Measurements from ENCODE around the gene KIF2A.

The KIF2A gene

DNA sequence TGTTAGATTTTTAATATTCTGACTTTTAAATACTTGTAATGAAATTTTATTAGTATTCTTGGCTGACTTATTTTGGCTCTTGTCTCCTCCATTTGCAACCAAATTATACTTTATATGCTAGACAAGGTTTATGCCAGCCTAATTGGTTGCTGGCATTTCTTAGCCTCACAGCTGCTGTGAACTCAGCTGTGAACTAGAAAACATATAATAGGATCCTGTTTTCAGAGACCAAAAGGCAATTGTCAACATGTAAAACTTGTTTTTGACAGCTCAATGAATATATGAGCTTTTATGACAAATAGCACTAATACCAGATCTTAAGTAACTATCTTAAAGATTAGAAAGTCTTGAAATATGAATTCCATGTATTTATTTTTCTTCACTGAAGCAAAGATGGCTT, 25.9 kb downstream of the KIF2A start:
- H3K36me3 ChIP-seq (ENCODE audit: insufficient read depth, low read length) = peaks cover 8% of the 10 kb centered on the region
- no peaks in the 10 kb centered on the region for H3K9me3 ChIP-seq (replicated peaks; ENCODE audit: low read length)
- no peaks in the 10 kb centered on the region for H3K27me3 ChIP-seq (ENCODE audit: control insufficient read depth, insufficient read depth, low read length)
- no peak overlapping the region for H3K4me2 ChIP-seq (ENCODE audit: low read length)
- no peak overlapping the region for H3K4me3 ChIP-seq (ENCODE audit: low read length)
- H3K9ac ChIP-seq (ENCODE audit: low read depth, low read length) = no peak overlapping the region
- H3K4me1 ChIP-seq (ENCODE audit: control insufficient read depth, insufficient read depth, low read length) = peaks cover 7% of the 10 kb centered on the region

DNA sequence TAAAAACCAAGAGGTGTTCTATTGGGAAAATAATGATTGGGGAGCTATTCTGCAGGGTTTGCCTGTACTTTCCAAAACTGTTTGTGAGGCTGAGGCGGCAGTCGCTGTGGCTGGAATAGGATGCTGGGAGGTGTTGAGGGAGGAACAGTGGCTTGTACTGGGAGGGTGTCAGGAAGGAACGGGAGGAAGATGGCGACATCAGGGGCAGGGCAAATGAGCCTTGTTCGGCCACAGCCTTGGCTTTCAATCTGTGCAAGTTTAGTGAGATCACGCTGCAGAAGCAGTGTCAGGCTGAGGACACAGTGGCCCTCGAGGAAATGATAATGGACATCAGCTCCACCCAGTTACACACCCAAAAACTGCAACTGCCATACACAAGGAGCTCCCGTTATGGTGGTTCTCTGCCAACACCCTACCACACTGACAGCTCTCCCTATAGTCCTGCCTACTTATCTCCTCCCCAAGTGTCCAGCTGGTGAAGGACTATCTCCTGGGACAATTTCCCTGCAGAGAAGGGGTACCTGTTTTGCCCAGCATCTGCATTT, 27.3 kb downstream of the KIF2A start:
- H3K9ac ChIP-seq (ENCODE audit: low read depth, low read length) = no peak overlapping the region
- H3K36me3 ChIP-seq (ENCODE audit: insufficient read depth, low read length) = peaks cover 8% of the 10 kb centered on the region
- no peak overlapping the region for H3K4me3 ChIP-seq (ENCODE audit: low read length)
- peaks cover 7% of the 10 kb centered on the region for H3K4me1 ChIP-seq (ENCODE audit: control insufficient read depth, insufficient read depth, low read length)
- H3K4me2 ChIP-seq (ENCODE audit: low read length) = no peak overlapping the region
- no peaks in the 10 kb centered on the region for H3K9me3 ChIP-seq (replicated peaks; ENCODE audit: low read length)
- no peaks in the 10 kb centered on the region for H3K27me3 ChIP-seq (ENCODE audit: control insufficient read depth, insufficient read depth, low read length)

DNA sequence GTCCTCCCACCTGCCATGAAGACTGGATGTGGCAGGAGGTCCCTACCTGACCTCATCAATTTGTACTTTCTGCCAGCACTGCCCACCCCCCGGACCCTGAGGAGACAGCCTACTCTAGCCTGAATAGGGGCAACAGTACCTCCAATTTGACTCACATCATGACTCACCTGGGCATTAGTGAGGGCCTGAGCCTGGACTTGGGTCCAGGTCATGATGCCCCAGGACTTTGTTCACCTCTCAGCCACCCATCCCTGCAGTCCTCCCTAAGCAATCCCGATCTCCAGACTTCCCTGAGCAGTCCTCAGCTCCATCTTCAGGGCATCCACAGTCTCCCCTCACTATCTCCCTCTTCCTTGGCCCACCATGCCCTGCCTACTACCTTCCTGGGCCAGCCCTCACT, 28.1 kb downstream of the KIF2A start:
- Histone ChIP-seq H3K4me3 (ENCODE audit: low read length) (no peak overlapping the region), H3K4me1 (ENCODE audit: control insufficient read depth, insufficient read depth, low read length) (peaks cover 7% of the 10 kb centered on the region), H3K27me3 (ENCODE audit: control insufficient read depth, insufficient read depth, low read length) (no peaks in the 10 kb centered on the region)

DNA sequence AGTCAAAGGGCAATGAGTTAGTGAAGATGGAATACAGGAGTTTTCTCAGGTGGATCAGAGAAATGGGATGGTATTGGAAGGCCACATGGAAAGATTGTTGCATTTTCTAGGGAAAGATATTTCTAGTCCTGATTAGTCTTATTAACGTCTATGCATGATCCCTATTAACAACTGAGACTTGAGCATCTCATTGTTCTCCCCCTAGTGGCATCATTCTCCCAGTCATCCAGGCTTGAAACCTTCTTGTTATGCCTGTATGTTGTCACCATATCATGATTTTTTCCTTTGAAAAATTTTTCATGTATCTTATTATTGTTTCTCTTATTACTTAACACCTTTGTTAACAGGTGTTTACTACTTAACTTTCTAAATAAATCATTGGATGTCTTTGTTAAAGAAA, 34.4 kb downstream of the KIF2A start:
- no peak overlapping the region for H3K4me3 ChIP-seq (ENCODE audit: low read length)
- H3K9ac ChIP-seq (ENCODE audit: low read depth, low read length) = no peak overlapping the region
- H3K4me1 ChIP-seq (ENCODE audit: control insufficient read depth, insufficient read depth, low read length) = peaks cover 3% of the 10 kb centered on the region
- H3K36me3 ChIP-seq (ENCODE audit: insufficient read depth, low read length) = no peaks in the 10 kb centered on the region
- H3K9me3 ChIP-seq (replicated peaks; ENCODE audit: low read length) = no peaks in the 10 kb centered on the region
- H3K4me2 ChIP-seq (ENCODE audit: low read length) = no peak overlapping the region
- no peaks in the 10 kb centered on the region for H3K27me3 ChIP-seq (ENCODE audit: control insufficient read depth, insufficient read depth, low read length)

More for the DNA sequence above, 28.1 kb downstream of the KIF2A start:
- no peaks in the 10 kb centered on the region for H3K9me3 ChIP-seq (replicated peaks; ENCODE audit: low read length)
- peaks cover 8% of the 10 kb centered on the region for H3K36me3 ChIP-seq (ENCODE audit: insufficient read depth, low read length)
- H3K4me2 ChIP-seq (ENCODE audit: low read length) = no peak overlapping the region
- H3K9ac ChIP-seq (ENCODE audit: low read depth, low read length) = no peak overlapping the region

DNA sequence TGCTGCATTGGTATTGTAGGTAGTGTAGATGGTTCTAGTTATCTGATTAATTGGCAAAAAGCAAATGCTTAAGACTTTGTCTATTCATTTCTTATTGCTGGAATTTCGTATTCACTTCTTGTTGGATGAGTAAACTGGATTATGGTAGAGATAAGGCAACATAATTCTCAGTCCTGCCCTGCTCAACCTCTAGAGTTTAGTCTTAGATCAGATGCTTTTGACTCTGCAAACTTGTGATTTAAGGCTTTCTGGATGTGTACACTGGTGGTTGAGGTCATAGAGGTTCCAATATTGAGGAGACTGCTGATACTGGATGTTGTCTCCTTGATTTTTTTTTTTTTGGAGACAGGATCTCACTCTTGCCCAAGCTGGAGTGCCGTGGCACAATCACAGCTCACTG, 35.0 kb downstream of the KIF2A start:
- Histone ChIP-seq H3K4me3 (ENCODE audit: low read length) (no peak overlapping the region), H3K36me3 (ENCODE audit: insufficient read depth, low read length) (no peaks in the 10 kb centered on the region), H3K4me1 (ENCODE audit: control insufficient read depth, insufficient read depth, low read length) (peaks cover 3% of the 10 kb centered on the region), H3K9ac (ENCODE audit: low read depth, low read length) (no peak overlapping the region), H3K27me3 (ENCODE audit: control insufficient read depth, insufficient read depth, low read length) (no peaks in the 10 kb centered on the region), H3K9me3 (replicated peaks; ENCODE audit: low read length) (no peaks in the 10 kb centered on the region), H3K4me2 (ENCODE audit: low read length) (no peak overlapping the region)

DNA sequence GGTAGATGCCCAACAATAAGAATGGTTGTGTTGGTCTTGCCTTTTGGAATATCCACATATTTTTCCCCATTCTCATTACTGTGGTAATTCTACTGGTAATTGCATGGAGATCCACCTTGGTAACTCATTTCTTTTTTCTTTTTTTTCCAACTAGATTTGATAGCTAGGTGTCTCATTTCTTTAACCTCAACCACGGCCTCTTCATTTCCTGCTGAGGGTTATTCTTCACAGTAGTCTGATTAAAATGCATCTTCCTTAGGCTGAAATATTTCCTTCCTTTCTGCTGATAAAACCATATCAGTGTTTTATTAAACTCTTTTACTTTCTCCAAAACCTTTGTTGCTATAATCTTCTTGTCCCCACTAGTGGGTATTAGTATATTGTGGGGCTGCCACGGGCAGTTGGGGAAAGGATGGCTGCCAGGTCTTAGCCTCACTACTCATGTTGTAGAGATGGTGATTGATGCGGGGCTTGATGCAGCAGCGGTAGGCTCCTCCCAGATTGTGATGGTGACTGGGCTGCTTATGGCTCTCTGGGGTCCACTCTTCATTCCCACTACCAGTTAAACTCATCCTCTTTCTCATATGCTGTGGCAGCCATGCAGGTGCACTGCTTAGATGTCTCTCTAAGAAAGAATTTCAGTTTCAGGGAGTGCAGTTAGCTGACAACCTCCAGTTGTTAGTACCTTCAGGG, 35.9 kb downstream of the KIF2A start:
- H3K4me1 ChIP-seq (ENCODE audit: control insufficient read depth, insufficient read depth, low read length) = peaks cover 3% of the 10 kb centered on the region
- H3K36me3 ChIP-seq (ENCODE audit: insufficient read depth, low read length) = no peaks in the 10 kb centered on the region
- no peak overlapping the region for H3K4me3 ChIP-seq (ENCODE audit: low read length)
- no peaks in the 10 kb centered on the region for H3K27me3 ChIP-seq (ENCODE audit: control insufficient read depth, insufficient read depth, low read length)
- no peaks in the 10 kb centered on the region for H3K9me3 ChIP-seq (replicated peaks; ENCODE audit: low read length)
- no peak overlapping the region for H3K9ac ChIP-seq (ENCODE audit: low read depth, low read length)
- H3K4me2 ChIP-seq (ENCODE audit: low read length) = no peak overlapping the region

DNA sequence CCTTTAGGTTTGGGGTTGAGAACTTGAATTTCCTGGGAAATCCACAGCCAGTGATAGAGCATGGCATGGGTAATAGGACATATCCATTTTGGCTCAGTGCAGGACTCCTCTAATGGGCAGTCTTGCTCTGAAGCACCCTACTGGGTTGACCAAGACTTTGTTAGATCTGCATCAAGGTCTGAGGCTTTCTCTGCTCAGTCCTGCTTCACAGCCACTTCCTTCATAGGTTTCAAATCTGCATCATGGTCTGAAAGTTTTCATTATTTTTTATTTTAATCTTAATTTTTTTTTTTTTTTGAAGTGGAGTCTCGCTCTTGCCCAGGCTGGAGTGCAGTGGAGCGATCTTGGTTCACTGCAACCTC, 36.5 kb downstream of the KIF2A start:
- Histone ChIP-seq H3K4me3 (ENCODE audit: low read length) (no peak overlapping the region), H3K9me3 (replicated peaks; ENCODE audit: low read length) (no peaks in the 10 kb centered on the region), H3K9ac (ENCODE audit: low read depth, low read length) (no peak overlapping the region), H3K4me2 (ENCODE audit: low read length) (no peak overlapping the region), H3K36me3 (ENCODE audit: insufficient read depth, low read length) (no peaks in the 10 kb centered on the region), H3K4me1 (ENCODE audit: control insufficient read depth, insufficient read depth, low read length) (peaks cover 3% of the 10 kb centered on the region), H3K27me3 (ENCODE audit: control insufficient read depth, insufficient read depth, low read length) (no peaks in the 10 kb centered on the region)

DNA sequence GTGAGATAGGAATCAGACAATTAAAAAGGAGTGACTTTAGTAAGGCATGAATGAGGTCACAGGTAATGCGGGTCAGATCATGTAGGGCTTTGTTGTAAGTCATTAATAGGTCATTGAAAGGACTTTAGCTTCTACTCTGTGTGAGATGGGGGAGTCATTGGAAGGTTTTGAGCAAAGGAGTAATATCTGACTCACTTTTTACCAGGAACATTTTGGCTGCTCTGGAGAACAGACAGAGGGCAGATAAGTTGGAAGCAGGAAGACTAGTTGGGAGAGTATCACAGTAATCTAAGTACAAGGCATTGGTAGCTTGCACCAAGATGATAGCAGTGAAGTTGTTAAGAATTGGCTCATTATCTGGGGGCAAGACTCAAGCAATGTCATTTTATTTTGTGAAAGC, 37.4 kb downstream of the KIF2A start:
- no peak overlapping the region for H3K4me2 ChIP-seq (ENCODE audit: low read length)
- H3K9ac ChIP-seq (ENCODE audit: low read depth, low read length) = no peak overlapping the region
- peaks cover 3% of the 10 kb centered on the region for H3K4me1 ChIP-seq (ENCODE audit: control insufficient read depth, insufficient read depth, low read length)
- H3K36me3 ChIP-seq (ENCODE audit: insufficient read depth, low read length) = no peaks in the 10 kb centered on the region
- H3K9me3 ChIP-seq (replicated peaks; ENCODE audit: low read length) = no peaks in the 10 kb centered on the region
- no peaks in the 10 kb centered on the region for H3K27me3 ChIP-seq (ENCODE audit: control insufficient read depth, insufficient read depth, low read length)
- no peak overlapping the region for H3K4me3 ChIP-seq (ENCODE audit: low read length)

DNA sequence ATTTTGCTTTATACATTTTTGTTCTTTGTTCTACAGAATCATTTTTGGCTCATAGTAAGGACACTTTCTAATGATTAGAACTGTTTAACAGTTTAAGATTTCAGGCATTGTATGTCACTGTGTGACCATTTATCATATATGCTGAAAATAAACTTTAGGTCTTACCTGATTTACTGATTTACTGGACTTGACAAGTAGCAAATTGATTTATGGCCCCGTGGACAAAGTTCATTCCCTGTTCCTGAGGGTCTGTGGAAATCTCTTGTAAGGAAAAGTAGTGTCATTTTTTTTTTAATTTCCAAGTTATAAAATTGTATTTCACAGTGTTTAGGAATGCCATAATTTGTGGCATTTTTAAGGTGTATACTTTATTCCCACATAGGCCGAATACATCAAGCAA, 40.7 kb downstream of the KIF2A start:
- Histone ChIP-seq H3K9me3 (replicated peaks; ENCODE audit: low read length) (no peaks in the 10 kb centered on the region), H3K27me3 (ENCODE audit: control insufficient read depth, insufficient read depth, low read length) (no peaks in the 10 kb centered on the region), H3K4me2 (ENCODE audit: low read length) (no peak overlapping the region), H3K9ac (ENCODE audit: low read depth, low read length) (no peak overlapping the region), H3K4me3 (ENCODE audit: low read length) (no peak overlapping the region), H3K36me3 (ENCODE audit: insufficient read depth, low read length) (peaks cover 8% of the 10 kb centered on the region), H3K4me1 (ENCODE audit: control insufficient read depth, insufficient read depth, low read length) (peaks cover 3% of the 10 kb centered on the region)

DNA sequence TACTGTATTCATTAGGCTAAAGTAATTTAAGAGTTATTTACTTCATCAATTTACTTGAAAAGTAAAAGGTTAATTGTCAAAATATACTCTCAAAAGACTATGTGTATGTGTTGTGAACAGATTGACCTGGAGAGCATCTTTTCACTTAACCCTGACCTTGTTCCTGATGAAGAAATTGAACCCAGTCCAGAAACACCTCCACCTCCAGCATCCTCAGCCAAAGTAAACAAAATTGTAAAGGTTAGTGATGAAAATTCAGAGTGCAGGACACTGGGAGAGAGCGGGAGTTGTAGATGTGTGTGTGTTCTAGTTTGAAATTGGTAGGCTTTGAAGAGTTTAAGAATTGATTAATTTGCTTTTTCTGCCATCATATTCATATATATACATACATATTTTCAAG, 41.9 kb downstream of the KIF2A start:
- H3K4me3 ChIP-seq (ENCODE audit: low read length) = no peak overlapping the region
- H3K9me3 ChIP-seq (replicated peaks; ENCODE audit: low read length) = no peaks in the 10 kb centered on the region
- H3K27me3 ChIP-seq (ENCODE audit: control insufficient read depth, insufficient read depth, low read length) = no peaks in the 10 kb centered on the region
- peaks cover 8% of the 10 kb centered on the region for H3K36me3 ChIP-seq (ENCODE audit: insufficient read depth, low read length)
- H3K4me2 ChIP-seq (ENCODE audit: low read length) = no peak overlapping the region
- H3K4me1 ChIP-seq (ENCODE audit: control insufficient read depth, insufficient read depth, low read length) = peaks cover 3% of the 10 kb centered on the region
- H3K9ac ChIP-seq (ENCODE audit: low read depth, low read length) = no peak overlapping the region

DNA sequence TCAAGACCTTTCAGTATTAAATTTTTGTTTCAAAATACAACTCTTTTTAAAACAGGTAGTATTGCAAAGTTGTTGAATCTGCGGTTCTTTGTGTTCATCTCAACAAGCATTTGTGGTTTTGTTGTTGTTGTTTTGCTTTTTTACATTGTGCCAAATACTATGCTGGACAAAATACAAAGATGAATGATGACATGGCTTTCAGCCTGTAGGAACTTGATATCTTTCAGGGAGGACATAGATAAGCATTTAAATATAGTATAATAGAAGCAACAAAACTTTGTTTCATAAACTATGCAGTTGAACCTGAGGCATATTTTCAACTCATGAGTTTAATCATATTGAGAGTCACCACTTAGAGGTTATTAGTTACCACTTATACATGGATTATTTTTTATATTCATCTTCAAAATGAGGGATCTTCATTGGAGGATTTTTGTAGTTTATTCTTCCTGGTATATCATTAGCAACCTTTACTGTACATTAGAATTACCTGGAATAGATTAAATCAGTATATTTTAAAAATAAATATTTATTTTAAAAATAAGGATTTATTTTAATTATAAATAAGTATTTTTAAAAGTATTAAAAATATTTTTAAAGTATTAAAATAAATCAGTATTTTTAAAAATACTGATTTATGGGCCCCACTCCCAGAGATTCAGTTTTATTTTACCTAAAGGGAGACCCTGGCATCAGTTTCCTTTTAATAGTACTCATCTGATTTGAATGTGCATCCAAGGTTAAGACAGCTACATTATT, 42.9 kb downstream of the KIF2A start:
- Histone ChIP-seq H3K4me2 (ENCODE audit: low read length) (no peak overlapping the region), H3K36me3 (ENCODE audit: insufficient read depth, low read length) (peaks cover 13% of the 10 kb centered on the region), H3K4me3 (ENCODE audit: low read length) (no peak overlapping the region), H3K9ac (ENCODE audit: low read depth, low read length) (no peak overlapping the region), H3K9me3 (replicated peaks; ENCODE audit: low read length) (no peaks in the 10 kb centered on the region), H3K4me1 (ENCODE audit: control insufficient read depth, insufficient read depth, low read length) (no peaks in the 10 kb centered on the region), H3K27me3 (ENCODE audit: control insufficient read depth, insufficient read depth, low read length) (no peaks in the 10 kb centered on the region)

Data from skeletal muscle satellite cell (primary cell).